DOHH2 (cell line): ENCODE measurements around the gene FTCDNL1.

Experiments used
- EZH2phosphoT487 ChIP-seq: fragments of 200-600 bp; sonication (generic); IDR thresholded peaks from 2 replicates; pipeline ENCODE4 v1.6.1; 2017; ENCODE audit warnings: borderline replicate concordance, mild to moderate bottlenecking, antibody characterized with exemption, low read length, moderate library complexity, mixed read lengths
- TF ChIP-seq, protein P1 (sequence below): fragments of 200-600 bp; sonication (generic); IDR thresholded peaks from one replicate; pipeline ENCODE4 v1.5.1; 2014; ENCODE audit warnings: antibody characterized with exemption, mild to moderate bottlenecking, low read depth, low read length; ENCODE audit not compliant: poor library complexity, severe bottlenecking

DNA sequence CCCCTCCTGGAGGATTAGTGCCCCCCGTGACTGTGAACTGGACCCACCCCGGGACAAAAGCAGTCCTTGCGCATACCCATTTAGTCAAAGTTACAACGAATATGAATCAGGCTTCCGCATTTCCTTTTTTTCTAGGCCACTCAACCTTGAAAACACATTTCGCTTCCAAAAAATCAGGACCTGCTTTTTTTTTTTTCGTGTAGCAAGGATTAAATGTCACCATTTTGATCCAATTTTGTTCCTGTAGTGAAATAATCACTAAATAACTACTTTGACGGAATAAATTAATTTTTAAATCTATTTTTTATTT, 464 bp upstream of the FTCDNL1 start:
- TF ChIP-seq, protein P1, sequence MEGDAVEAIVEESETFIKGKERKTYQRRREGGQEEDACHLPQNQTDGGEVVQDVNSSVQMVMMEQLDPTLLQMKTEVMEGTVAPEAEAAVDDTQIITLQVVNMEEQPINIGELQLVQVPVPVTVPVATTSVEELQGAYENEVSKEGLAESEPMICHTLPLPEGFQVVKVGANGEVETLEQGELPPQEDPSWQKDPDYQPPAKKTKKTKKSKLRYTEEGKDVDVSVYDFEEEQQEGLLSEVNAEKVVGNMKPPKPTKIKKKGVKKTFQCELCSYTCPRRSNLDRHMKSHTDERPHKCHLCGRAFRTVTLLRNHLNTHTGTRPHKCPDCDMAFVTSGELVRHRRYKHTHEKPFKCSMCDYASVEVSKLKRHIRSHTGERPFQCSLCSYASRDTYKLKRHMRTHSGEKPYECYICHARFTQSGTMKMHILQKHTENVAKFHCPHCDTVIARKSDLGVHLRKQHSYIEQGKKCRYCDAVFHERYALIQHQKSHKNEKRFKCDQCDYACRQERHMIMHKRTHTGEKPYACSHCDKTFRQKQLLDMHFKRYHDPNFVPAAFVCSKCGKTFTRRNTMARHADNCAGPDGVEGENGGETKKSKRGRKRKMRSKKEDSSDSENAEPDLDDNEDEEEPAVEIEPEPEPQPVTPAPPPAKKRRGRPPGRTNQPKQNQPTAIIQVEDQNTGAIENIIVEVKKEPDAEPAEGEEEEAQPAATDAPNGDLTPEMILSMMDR, result no peak
- no peak for TF ChIP-seq EZH2phosphoT487
